ENCODE results near the gene GLO1. TPM values are rescaled to one million over a fixed set of nuclear protein-coding genes. Genes with fewer than 3 reads are reported as not detected.
A peak's percentile ranks its signal among the peaks of the same experiment; 100 is the strongest.

GLO1 gene
- polyA plus RNA-seq, 1 donor (not counting 4 experiments of a cell fraction or from before 2014, with no cell fraction given): 301 TPM

DNA sequence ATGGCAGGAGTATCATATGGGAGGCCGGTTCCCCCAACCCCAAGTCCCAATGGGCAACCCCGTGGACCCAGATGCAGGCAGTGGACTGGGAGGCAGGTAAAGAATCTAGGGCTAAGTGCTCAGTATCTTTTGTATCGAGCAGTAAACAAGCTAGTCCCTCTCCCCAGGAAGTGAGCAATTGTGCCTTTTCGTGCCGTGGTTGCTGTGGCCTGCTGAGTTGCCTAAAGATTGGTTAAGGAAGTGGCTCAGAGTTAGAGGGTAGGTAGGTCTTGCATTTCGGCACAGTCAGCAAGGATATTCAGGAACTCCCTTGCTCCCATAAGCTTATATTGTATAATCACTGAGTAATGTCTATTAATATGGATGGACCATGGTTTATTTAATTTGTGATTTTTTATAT is 10.9 kb upstream of the GLO1 start:
- FAIRE-seq (peak; percentile 26), DNase-seq (ENCODE audit: low read depth, low spot score) (no peak)
- Histone ChIP-seq H3K9me3 (ENCODE audit: control insufficient read depth, low read depth, low read length) (no peaks in the 10 kb centered on the region), H3K79me2 (ENCODE audit: control insufficient read depth, insufficient read depth, low read length) (no peaks in the 10 kb centered on the region), H3K4me3 (ENCODE audit: control insufficient read depth in 2 of 3, extremely low read depth in 1 of 3, insufficient read depth in 2 of 3, low read depth in 1 of 3, low read length in 3 of 3) (no peak overlapping the region), H3K9ac (ENCODE audit: control insufficient read depth, extremely low read depth, insufficient read depth, low read length) (no peak overlapping the region), H3K4me2 (ENCODE audit: control insufficient read depth, extremely low read depth, insufficient read depth, low read depth, low read length) (no peak overlapping the region), H3K27ac (ENCODE audit: control insufficient read depth, insufficient read depth, low read length) (no peak overlapping the region), H3K36me3 (ENCODE audit: control insufficient read depth in 2 of 2, extremely low read depth in 1 of 2, insufficient read depth in 2 of 2, low read length in 2 of 2) (no peaks in the 10 kb centered on the region), H2AFZ (ENCODE audit: control insufficient read depth, low read length) (no peak overlapping the region), H3K4me1 (ENCODE audit: control insufficient read depth, extremely low read depth, insufficient read depth, low read length) (peaks cover 16% of the 10 kb centered on the region), H3K27me3 (ENCODE audit: control insufficient read depth, extremely low read depth, insufficient read depth, low read length) (peaks cover 4% of the 10 kb centered on the region), H4K20me1 (ENCODE audit: control insufficient read depth, extremely low read depth, insufficient read depth, low read length) (no peaks in the 10 kb centered on the region), H3K9me1 (ENCODE audit: control insufficient read depth, extremely low read depth, insufficient read depth, low read length) (no peaks in the 10 kb centered on the region)
- dilution Hi-C loops (cut with MboI; ENCODE audit: extremely low pct_ligation_motif_present, low sequenced_read_pairs): no loop called here
- TF ChIP-seq, protein P1, sequence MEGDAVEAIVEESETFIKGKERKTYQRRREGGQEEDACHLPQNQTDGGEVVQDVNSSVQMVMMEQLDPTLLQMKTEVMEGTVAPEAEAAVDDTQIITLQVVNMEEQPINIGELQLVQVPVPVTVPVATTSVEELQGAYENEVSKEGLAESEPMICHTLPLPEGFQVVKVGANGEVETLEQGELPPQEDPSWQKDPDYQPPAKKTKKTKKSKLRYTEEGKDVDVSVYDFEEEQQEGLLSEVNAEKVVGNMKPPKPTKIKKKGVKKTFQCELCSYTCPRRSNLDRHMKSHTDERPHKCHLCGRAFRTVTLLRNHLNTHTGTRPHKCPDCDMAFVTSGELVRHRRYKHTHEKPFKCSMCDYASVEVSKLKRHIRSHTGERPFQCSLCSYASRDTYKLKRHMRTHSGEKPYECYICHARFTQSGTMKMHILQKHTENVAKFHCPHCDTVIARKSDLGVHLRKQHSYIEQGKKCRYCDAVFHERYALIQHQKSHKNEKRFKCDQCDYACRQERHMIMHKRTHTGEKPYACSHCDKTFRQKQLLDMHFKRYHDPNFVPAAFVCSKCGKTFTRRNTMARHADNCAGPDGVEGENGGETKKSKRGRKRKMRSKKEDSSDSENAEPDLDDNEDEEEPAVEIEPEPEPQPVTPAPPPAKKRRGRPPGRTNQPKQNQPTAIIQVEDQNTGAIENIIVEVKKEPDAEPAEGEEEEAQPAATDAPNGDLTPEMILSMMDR (optimal IDR thresholded peaks at IDR 0.05 in 1 of 3, IDR thresholded peaks at IDR 0.05 in 1 of 3, conservative IDR thresholded peaks at IDR 0.05 in 1 of 3; ENCODE audit: extremely low read depth in 1 of 3, insufficient read depth in 2 of 3, low read length in 3 of 3): no peak
- TF ChIP-seq EZH2 (IDR thresholded peaks at IDR 0.05; ENCODE audit: low read length): no peak

DNA sequence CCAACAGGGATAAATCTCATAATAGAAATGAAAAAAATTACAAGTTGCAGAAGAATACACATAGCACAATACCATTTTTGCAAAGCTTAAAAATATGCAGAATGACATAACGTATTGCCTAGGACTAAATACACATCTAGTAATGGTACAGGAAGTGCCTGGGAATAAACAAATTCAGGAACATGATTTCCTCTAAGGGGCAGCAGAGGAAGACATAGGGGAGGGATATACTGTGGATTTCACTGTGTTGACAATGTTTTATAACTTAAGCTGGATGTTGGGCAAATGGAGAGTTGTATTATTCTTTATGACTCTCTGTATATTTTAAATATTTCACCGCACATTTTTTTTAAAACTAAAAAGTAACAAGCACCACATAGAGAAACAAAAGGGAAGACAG is 5.6 kb upstream of the GLO1 start:
- no peaks in the 10 kb centered on the region for H3K36me3 ChIP-seq (ENCODE audit: control insufficient read depth in 2 of 2, extremely low read depth in 1 of 2, insufficient read depth in 2 of 2, low read length in 2 of 2)
- H3K9me3 ChIP-seq (ENCODE audit: control insufficient read depth, low read depth, low read length): no peaks in the 10 kb centered on the region
- DNase-seq (ENCODE audit: low read depth, low spot score) (no peak), FAIRE-seq (no peak)
- no peaks in the 10 kb centered on the region for H3K79me2 ChIP-seq (ENCODE audit: control insufficient read depth, insufficient read depth, low read length)
- H3K4me3 ChIP-seq (ENCODE audit: control insufficient read depth in 2 of 3, extremely low read depth in 1 of 3, insufficient read depth in 2 of 3, low read depth in 1 of 3, low read length in 3 of 3): no peak overlapping the region
- peaks cover under 1% of the 10 kb centered on the region for H3K4me1 ChIP-seq (ENCODE audit: control insufficient read depth, extremely low read depth, insufficient read depth, low read length)
- H3K27ac ChIP-seq (ENCODE audit: control insufficient read depth, insufficient read depth, low read length): no peak overlapping the region
- H2AFZ ChIP-seq (ENCODE audit: control insufficient read depth, low read length): no peak overlapping the region
- H3K9ac ChIP-seq (ENCODE audit: control insufficient read depth, extremely low read depth, insufficient read depth, low read length): no peak overlapping the region
- dilution Hi-C loops (cut with MboI; ENCODE audit: extremely low pct_ligation_motif_present, low sequenced_read_pairs): no loop called here
- H3K27me3 ChIP-seq (ENCODE audit: control insufficient read depth, extremely low read depth, insufficient read depth, low read length): no peaks in the 10 kb centered on the region
- H3K4me2 ChIP-seq (ENCODE audit: control insufficient read depth, extremely low read depth, insufficient read depth, low read depth, low read length): no peak overlapping the region
- no peaks in the 10 kb centered on the region for H3K9me1 ChIP-seq (ENCODE audit: control insufficient read depth, extremely low read depth, insufficient read depth, low read length)
- no peaks in the 10 kb centered on the region for H4K20me1 ChIP-seq (ENCODE audit: control insufficient read depth, extremely low read depth, insufficient read depth, low read length)
- TF ChIP-seq, protein P1 (optimal IDR thresholded peaks at IDR 0.05 in 1 of 3, IDR thresholded peaks at IDR 0.05 in 1 of 3, conservative IDR thresholded peaks at IDR 0.05 in 1 of 3; ENCODE audit: extremely low read depth in 1 of 3, insufficient read depth in 2 of 3, low read length in 3 of 3): no peak
- no peak for TF ChIP-seq EZH2 (IDR thresholded peaks at IDR 0.05; ENCODE audit: low read length)
